BJ (cell line): ENCODE results near the gene RFX3. TPM values are rescaled to one million over a fixed set of nuclear protein-coding genes. Genes with fewer than 3 reads are reported as not detected.

Experiments used
- CTCF ChIA-PET: fragments of 350-600 bp; formaldehyde crosslinking; extraction: SDS; loops from one replicate; lab custom pipeline; 2021; ENCODE audit warnings: antibody characterized with exemption, inconsistent platforms; lab: Yijun Ruan, JAX
- POLR2A ChIA-PET: fragments of 300-600 bp; sonication (Branson Sonifier 250); formaldehyde crosslinking; extraction: SDS; loops from one replicate; lab custom pipeline; 2021; ENCODE audit warnings: antibody characterized with exemption; lab: Charles Lee
- DNase-seq: peaks from one replicate; pipeline ENCODE4 v3.0.0-alpha.2; 2011; ENCODE audit warnings: low read depth
- H3K27me3 ChIP-seq: 2 replicates; pipeline ENCODE4 v1.6.0; 2011; ENCODE audit warnings: low read length; ENCODE audit not compliant: control insufficient read depth, insufficient read depth
- H3K36me3 ChIP-seq: 2 replicates; pipeline ENCODE4 v1.5.1; 2011; ENCODE audit warnings: low read length; ENCODE audit not compliant: control insufficient read depth, insufficient read depth
- H3K4me3 ChIP-seq: 2 replicates; pipeline ENCODE4 v1.5.1; 2011; ENCODE audit warnings: low read depth, mild to moderate bottlenecking, control low read depth, low read length
- polyA plus RNA-seq: library from polyadenylated mRNA; depleted of rRNA; stranded (reverse); fragments of >200 nt; gene quantifications from 2 replicates; pipeline ENCODE4 v1.2.3, GENCODE V29; 2011
- TF ChIP-seq, protein P1 (sequence below): IDR thresholded peaks from 2 replicates; pipeline ENCODE4 v1.5.1; 2011; ENCODE audit warnings: low read depth, mild to moderate bottlenecking, control low read depth, inconsistent platforms, low read length, moderate library complexity; ENCODE audit not compliant: insufficient read depth

The RFX3 gene
- polyA plus RNA-seq, 1 experiment, result 2.2 TPM

DNA sequence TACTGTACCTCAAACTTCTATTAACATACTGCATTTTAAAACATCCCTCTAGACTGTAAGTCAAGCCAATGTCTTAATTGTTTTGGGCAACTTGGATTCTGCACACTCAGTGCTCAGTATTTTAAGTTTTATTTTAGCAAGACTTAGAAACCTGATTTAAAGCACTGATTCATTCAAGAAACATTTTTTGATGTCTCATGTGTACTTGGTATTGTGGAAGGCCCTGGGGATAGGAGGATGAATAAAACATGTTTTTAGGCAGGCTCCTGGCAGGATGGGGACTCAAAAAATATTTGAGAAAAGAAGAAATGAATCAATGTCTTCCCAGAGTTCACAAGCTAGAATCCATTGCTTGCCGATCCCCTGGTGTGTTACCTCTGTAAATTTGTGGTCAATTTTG is 347.9 kb downstream of the RFX3 start:
- ChIA-PET CTCF (interaction anchor here (1.8 kb wide), 1 partner anchor 10 kb away, joined by 5 read pairs; no protein-coding TSS in a partner anchor), POLR2A (no interaction called here)
- H3K4me3 ChIP-seq, result no peak overlapping the region
- peak; percentile 50 for DNase-seq
- H3K27me3 ChIP-seq, result peaks cover 18% of the 10 kb centered on the region
- TF ChIP-seq, protein P1, sequence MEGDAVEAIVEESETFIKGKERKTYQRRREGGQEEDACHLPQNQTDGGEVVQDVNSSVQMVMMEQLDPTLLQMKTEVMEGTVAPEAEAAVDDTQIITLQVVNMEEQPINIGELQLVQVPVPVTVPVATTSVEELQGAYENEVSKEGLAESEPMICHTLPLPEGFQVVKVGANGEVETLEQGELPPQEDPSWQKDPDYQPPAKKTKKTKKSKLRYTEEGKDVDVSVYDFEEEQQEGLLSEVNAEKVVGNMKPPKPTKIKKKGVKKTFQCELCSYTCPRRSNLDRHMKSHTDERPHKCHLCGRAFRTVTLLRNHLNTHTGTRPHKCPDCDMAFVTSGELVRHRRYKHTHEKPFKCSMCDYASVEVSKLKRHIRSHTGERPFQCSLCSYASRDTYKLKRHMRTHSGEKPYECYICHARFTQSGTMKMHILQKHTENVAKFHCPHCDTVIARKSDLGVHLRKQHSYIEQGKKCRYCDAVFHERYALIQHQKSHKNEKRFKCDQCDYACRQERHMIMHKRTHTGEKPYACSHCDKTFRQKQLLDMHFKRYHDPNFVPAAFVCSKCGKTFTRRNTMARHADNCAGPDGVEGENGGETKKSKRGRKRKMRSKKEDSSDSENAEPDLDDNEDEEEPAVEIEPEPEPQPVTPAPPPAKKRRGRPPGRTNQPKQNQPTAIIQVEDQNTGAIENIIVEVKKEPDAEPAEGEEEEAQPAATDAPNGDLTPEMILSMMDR, result no peak
- no peaks in the 10 kb centered on the region for H3K36me3 ChIP-seq

DNA sequence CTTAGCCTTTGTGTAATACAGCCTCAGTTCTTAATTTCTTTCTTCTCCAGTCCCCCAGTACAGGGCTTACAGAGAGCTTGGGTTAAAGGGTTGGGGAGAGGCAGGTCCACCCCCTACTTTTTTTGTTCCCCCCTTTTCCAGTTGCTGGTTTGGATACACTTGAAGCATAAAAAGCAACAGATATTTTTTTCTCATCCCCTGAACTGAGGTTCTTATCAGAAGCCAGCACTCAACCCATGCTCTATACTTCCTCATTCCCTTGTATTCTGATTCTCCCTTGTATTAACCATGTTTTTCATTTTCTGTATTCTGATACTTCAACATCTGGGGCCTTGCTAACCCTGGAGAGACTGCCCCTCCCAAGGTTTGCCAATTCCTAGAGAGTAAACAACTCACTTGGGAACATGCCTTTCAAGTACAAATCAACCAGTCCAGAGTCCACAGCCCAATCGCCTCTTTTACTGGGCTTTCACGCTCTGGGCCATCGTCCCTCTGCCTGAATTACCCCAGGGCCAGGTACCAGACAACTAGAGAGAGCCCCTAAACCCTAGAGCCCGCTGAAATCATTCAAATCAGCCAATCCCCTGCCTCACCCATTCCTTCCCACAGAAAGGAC is 348.5 kb downstream of the RFX3 start:
- TF ChIP-seq, protein P1, result no peak
- CTCF ChIA-PET, result interaction anchor here (1.4 to 1.8 kb wide), 2 partner anchors 11 to 64 kb away, joined by 4 to 5 read pairs; no protein-coding TSS in a partner anchor

DNA sequence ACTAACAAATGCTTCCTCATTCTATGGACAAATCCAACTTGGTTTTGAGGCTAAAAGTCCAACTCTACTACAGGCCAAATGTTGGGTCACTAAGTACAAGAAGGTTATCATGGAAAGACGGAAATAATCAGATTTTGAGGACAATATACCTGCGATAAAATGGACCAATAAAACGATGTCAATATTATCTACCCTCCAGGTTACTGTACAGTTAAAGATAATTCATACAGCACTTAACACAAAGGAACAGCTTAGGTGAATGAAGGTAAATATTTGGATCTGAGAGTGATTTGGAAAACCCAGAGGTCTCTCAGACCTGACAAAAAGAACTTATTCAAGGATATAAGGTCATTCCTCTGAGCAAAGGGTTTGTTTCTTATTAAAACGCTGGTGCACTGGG is 352.4 kb downstream of the RFX3 start:
- Histone ChIP-seq H3K4me3 (no peak overlapping the region), H3K36me3 (no peaks in the 10 kb centered on the region), H3K27me3 (peaks cover 3% of the 10 kb centered on the region)
- CTCF ChIA-PET, result no interaction called here
- POLR2A ChIA-PET, result no interaction called here
- TF ChIP-seq, protein P1, result no peak
- DNase-seq, result no peak

More for the DNA sequence above, 348.5 kb downstream of the RFX3 start:
- no peak overlapping the region for H3K4me3 ChIP-seq
- peaks cover 17% of the 10 kb centered on the region for H3K27me3 ChIP-seq
- DNase-seq, result no peak
- H3K36me3 ChIP-seq, result no peaks in the 10 kb centered on the region
- POLR2A ChIA-PET, result no interaction called here

DNA sequence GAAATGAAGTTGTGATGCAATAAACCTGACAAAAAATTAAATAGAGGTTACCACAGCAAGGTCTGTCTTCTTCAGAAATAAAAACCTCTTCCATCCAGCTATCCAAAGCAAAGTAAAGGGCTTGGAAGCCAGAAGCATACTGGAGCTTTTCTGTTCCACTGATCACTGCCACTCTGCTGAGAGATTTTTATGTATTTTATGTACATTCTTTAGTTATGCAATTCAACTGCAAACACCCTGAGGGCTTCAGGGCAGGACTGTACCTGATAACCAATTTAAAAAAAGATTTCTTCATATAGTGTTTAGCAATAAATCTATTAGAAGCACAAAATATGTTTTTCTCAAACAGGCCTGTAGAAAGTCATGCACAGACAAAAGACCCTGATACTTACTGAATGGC is 355.0 kb downstream of the RFX3 start:
- no peak overlapping the region for H3K4me3 ChIP-seq
- ChIA-PET CTCF (interaction anchor here (1.4 kb wide), 1 partner anchor 313 kb away, joined by 3 read pairs; no protein-coding TSS in a partner anchor), POLR2A (interaction anchor here (0.6 kb wide), 1 partner anchor 11 kb away, joined by 3 read pairs; no protein-coding TSS in a partner anchor)
- no peaks in the 10 kb centered on the region for H3K36me3 ChIP-seq
- no peak for DNase-seq
- TF ChIP-seq, protein P1, result no peak
- H3K27me3 ChIP-seq, result peaks cover 3% of the 10 kb centered on the region
